ENCODE measurements around the gene STN1. TPM values are rescaled to one million over a fixed set of nuclear protein-coding genes. Genes with fewer than 3 reads are reported as not detected.

Gene STN1
- total and polyA plus RNA-seq, 10 of the 15 experiments (the other 5 are each of a cell fraction or from before 2014, with no cell fraction given): 22.2 to 31.8 (median 28.5) TPM

- TF ChIP-seq SUZ12 (IDR thresholded peaks at IDR 0.05; ENCODE audit: unreplicated experiment) (no peak), LARP7 (IDR thresholded peaks at IDR 0.05) (no peak), STAT1 (conservative IDR thresholded peaks at IDR 0.05) (no peak), SPI1 (IDR thresholded peaks at IDR 0.05; ENCODE audit: borderline replicate concordance, insufficient read depth, low read depth, low read length) (no peak), NBN (IDR thresholded peaks at IDR 0.05) (no peak)
These were observed 11.5 kb upstream of the STN1 start (continued) for GRCh38 chr10:103929381-103929921.

DNA sequence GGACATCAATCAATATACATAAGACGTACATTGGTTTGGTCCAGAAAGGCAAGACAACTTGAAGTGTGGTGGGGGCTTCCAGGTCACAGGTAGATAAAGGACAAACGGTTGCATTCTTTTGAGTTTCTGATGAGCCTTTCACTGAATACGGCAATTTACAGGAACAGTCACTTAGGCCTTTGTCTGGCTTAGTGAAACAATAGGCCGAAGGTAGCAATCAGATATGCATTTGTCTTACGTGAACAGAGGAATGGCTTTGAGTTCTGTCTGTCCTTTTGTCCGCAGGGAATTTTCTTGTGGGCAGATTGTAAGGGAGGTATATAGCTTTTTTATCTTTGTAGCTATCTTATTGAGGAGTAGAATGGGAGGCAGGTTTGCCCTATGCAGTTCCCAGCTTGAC, 10.8 kb upstream of the STN1 start:
- FAIRE-seq: no peak
- H3K27me3 ChIP-seq (replicated peaks in 1 of 2; ENCODE audit: control insufficient read depth in 2 of 2, insufficient read depth in 2 of 2, low read length in 1 of 2): no peaks in the 10 kb centered on the region
- WGBS (ENCODE audit: insufficient coverage, insufficient replicate concordance, low lambda C conversion rate, missing lambda C conversion rate): 64% methylated on average over 6 of the region's 6 CpGs
- TF ChIP-seq SP1 (IDR thresholded peaks at IDR 0.05; ENCODE audit: low read depth, low read length) (no peak), SMARCA5 (IDR thresholded peaks at IDR 0.05) (no peak), FOS (IDR thresholded peaks at IDR 0.05; ENCODE audit: borderline replicate concordance, extremely low read depth, insufficient read length) (no peak), PML (IDR thresholded peaks at IDR 0.05; ENCODE audit: low read length) (no peak), NBN (IDR thresholded peaks at IDR 0.05) (no peak), ETV6 (conservative IDR thresholded peaks at IDR 0.05 in 1 of 2, IDR thresholded peaks at IDR 0.05 in 1 of 2; ENCODE audit: borderline replicate concordance in 1 of 2, low read depth in 1 of 2) (no peak), CREB1 (IDR thresholded peaks at IDR 0.05; ENCODE audit: low read depth) (no peak), EED (IDR thresholded peaks at IDR 0.05; ENCODE audit: low read depth) (no peak), ZBED1 (IDR thresholded peaks at IDR 0.05; ENCODE audit: borderline replicate concordance) (no peak), WRNIP1 (IDR thresholded peaks at IDR 0.05; ENCODE audit: borderline replicate concordance, low read depth, low read length) (no peak), ZZZ3 (IDR thresholded peaks at IDR 0.05; ENCODE audit: control insufficient read depth, insufficient read length, low read depth) (no peak), RELB (IDR thresholded peaks at IDR 0.05; ENCODE audit: low read depth) (no peak)
- TF ChIP-seq, protein P1, sequence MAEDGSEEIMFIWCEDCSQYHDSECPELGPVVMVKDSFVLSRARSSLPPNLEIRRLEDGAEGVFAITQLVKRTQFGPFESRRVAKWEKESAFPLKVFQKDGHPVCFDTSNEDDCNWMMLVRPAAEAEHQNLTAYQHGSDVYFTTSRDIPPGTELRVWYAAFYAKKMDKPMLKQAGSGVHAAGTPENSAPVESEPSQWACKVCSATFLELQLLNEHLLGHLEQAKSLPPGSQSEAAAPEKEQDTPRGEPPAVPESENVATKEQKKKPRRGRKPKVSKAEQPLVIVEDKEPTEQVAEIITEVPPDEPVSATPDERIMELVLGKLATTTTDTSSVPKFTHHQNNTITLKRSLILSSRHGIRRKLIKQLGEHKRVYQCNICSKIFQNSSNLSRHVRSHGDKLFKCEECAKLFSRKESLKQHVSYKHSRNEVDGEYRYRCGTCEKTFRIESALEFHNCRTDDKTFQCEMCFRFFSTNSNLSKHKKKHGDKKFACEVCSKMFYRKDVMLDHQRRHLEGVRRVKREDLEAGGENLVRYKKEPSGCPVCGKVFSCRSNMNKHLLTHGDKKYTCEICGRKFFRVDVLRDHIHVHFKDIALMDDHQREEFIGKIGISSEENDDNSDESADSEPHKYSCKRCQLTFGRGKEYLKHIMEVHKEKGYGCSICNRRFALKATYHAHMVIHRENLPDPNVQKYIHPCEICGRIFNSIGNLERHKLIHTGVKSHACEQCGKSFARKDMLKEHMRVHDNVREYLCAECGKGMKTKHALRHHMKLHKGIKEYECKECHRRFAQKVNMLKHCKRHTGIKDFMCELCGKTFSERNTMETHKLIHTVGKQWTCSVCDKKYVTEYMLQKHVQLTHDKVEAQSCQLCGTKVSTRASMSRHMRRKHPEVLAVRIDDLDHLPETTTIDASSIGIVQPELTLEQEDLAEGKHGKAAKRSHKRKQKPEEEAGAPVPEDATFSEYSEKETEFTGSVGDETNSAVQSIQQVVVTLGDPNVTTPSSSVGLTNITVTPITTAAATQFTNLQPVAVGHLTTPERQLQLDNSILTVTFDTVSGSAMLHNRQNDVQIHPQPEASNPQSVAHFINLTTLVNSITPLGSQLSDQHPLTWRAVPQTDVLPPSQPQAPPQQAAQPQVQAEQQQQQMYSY (CRISPR knock-in tag; IDR thresholded peaks at IDR 0.05): no peak
- TF ChIP-seq, protein P2, sequence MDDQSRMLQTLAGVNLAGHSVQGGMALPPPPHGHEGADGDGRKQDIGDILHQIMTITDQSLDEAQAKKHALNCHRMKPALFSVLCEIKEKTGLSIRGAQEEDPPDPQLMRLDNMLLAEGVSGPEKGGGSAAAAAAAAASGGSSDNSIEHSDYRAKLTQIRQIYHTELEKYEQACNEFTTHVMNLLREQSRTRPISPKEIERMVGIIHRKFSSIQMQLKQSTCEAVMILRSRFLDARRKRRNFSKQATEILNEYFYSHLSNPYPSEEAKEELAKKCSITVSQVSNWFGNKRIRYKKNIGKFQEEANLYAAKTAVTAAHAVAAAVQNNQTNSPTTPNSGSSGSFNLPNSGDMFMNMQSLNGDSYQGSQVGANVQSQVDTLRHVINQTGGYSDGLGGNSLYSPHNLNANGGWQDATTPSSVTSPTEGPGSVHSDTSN (IDR thresholded peaks at IDR 0.05; ENCODE audit: insufficient replicate concordance, low read depth, low read length): no peak

More for the DNA sequence above, 10.8 kb upstream of the STN1 start:
- intact Hi-C loops (cut with micrococcal nuclease; ENCODE audit: unreplicated experiment): no loop called here
- ChIA-PET CTCF (interaction anchor here (0.6 kb wide), 1 partner anchor 43 kb away, joined by 3 read pairs; no protein-coding TSS in a partner anchor), SMC1A (ENCODE audit: uncharacterized antibody, unreplicated experiment) (interaction anchor here (0.7 to 2.7 kb wide), 2 partner anchors 15 to 97 kb away, joined by 3 to 7 read pairs; no protein-coding TSS in a partner anchor), POLR2A (interaction anchor here (2.1 kb wide), 1 partner anchor 180 kb away, joined by 6 read pairs; no protein-coding TSS in a partner anchor), RAD21 (ENCODE audit: unreplicated experiment) (interaction anchor here (1.2 kb wide), 1 partner anchor 193 kb away, joined by 3 read pairs; the partner anchor contains the start of gene SFR1)
- no peaks in the 10 kb centered on the region for H3K4me1 ChIP-seq (ENCODE audit: control insufficient read depth, insufficient read depth, low read length)
- no peak overlapping the region for H3K4me2 ChIP-seq (ENCODE audit: control insufficient read depth, insufficient read depth)
- H3K4me3 ChIP-seq: no peak overlapping the region
- H3K36me3 ChIP-seq (ENCODE audit: control insufficient read depth in 2 of 2, insufficient read depth in 2 of 2, low read length in 1 of 2): no peaks in the 10 kb centered on the region
- H3K27ac ChIP-seq (ENCODE audit: control insufficient read depth, insufficient read depth): no peak overlapping the region
- H3K79me2 ChIP-seq (ENCODE audit: control insufficient read depth, insufficient read depth, low read length): no peaks in the 10 kb centered on the region
- DNase-seq (ENCODE audit: low read depth, low spot score) (no peak), ATAC-seq (no peak)
- in situ Hi-C loops (cut with MboI): no loop called here
- H4K20me1 ChIP-seq (ENCODE audit: control insufficient read depth, insufficient read depth): no peaks in the 10 kb centered on the region
- no TSS peak for BruUV-seq (replicated peaks)
- H2AFZ ChIP-seq (ENCODE audit: control insufficient read depth, low read depth, low read length): no peak overlapping the region
- H3K9me3 ChIP-seq (replicated peaks; ENCODE audit: control insufficient read depth, insufficient read depth, low read length): no peaks in the 10 kb centered on the region
- no peak overlapping the region for H3K9ac ChIP-seq (ENCODE audit: control insufficient read depth, insufficient read depth, low read length)

All from GM12878 (cell line).